ENCODE results near the gene PRKCG.
A peak's percentile ranks its signal among the peaks of the same experiment; 100 is the strongest.

The PRKCG gene

GRCh38 chr19:53881482-53882390 lies at the start of gene PRKCG:
Gene PRKCG, plus strand, starts transcription at chr19:53882197. Its CDS starts 298 bp downstream, at chr19:53882495.
- 0 out of 2 replicates have a peak, but pooled peaks have one; percentile 38 for TF ChIP-seq ZBTB7A (IDR thresholded peaks at IDR 0.05; ENCODE audit: low read depth)
- no peak for TF ChIP-seq TCF12 (IDR thresholded peaks at IDR 0.05; ENCODE audit: low read depth)
- TF ChIP-seq RAD21 (IDR thresholded peaks at IDR 0.05; ENCODE audit: low read depth), result no peak
- TF ChIP-seq REST (IDR thresholded peaks at IDR 0.05; ENCODE audit: low read depth), result no peak

- TF ChIP-seq EGR1 (IDR thresholded peaks at IDR 0.05), result no peak
- no peak for TF ChIP-seq TCF12 (IDR thresholded peaks at IDR 0.05; ENCODE audit: low read depth)
- TF ChIP-seq TEAD4 (IDR thresholded peaks at IDR 0.05), result no peak
- TF ChIP-seq YY1 (IDR thresholded peaks at IDR 0.05; ENCODE audit: low read depth), result no peak
- no peak for TF ChIP-seq TAF1 (IDR thresholded peaks at IDR 0.05; ENCODE audit: low read depth)
- TF ChIP-seq CEBPB (IDR thresholded peaks at IDR 0.05), result no peak
- no peak for TF ChIP-seq NFIC (IDR thresholded peaks at IDR 0.05)
- no peak for TF ChIP-seq MAX (IDR thresholded peaks at IDR 0.05)
- TF ChIP-seq RAD21 (IDR thresholded peaks at IDR 0.05; ENCODE audit: low read depth), result no peak
Measured at GRCh38 chr19:53844849-53845246, 37.1 kb upstream of the PRKCG start.

- TF ChIP-seq TCF12 (IDR thresholded peaks at IDR 0.05; ENCODE audit: low read depth) (no peak), NFIC (IDR thresholded peaks at IDR 0.05) (no peak), RAD21 (IDR thresholded peaks at IDR 0.05; ENCODE audit: low read depth) (no peak), YY1 (IDR thresholded peaks at IDR 0.05; ENCODE audit: low read depth) (no peak)
Measured at GRCh38 chr19:53847555-53847954, 34.4 kb upstream of the PRKCG start.

- TF ChIP-seq MAX (IDR thresholded peaks at IDR 0.05), result no peak
- TF ChIP-seq FOXM1 (IDR thresholded peaks at IDR 0.05; ENCODE audit: borderline replicate concordance, low read depth), result no peak
- no peak for TF ChIP-seq USF1 (IDR thresholded peaks at IDR 0.05)
- TF ChIP-seq TEAD4 (IDR thresholded peaks at IDR 0.05), result no peak
- no peak for TF ChIP-seq RAD21 (IDR thresholded peaks at IDR 0.05; ENCODE audit: low read depth)
- no peak for TF ChIP-seq CREB1 (IDR thresholded peaks at IDR 0.05; ENCODE audit: low read depth)
- TF ChIP-seq TAF1 (IDR thresholded peaks at IDR 0.05; ENCODE audit: low read depth), result no peak
- no peak for TF ChIP-seq EGR1 (IDR thresholded peaks at IDR 0.05)
- TF ChIP-seq CEBPB (IDR thresholded peaks at IDR 0.05), result no peak
- TF ChIP-seq NFIC (IDR thresholded peaks at IDR 0.05), result no peak
- TF ChIP-seq REST (IDR thresholded peaks at IDR 0.05; ENCODE audit: low read depth), result no peak
- TF ChIP-seq YY1 (IDR thresholded peaks at IDR 0.05; ENCODE audit: low read depth), result no peak
- no peak for TF ChIP-seq ZBTB7A (IDR thresholded peaks at IDR 0.05; ENCODE audit: low read depth)
- TF ChIP-seq TCF12 (IDR thresholded peaks at IDR 0.05; ENCODE audit: low read depth), result no peak
- no peak for TF ChIP-seq EP300 (IDR thresholded peaks at IDR 0.05; ENCODE audit: borderline replicate concordance)
Measured at GRCh38 chr19:53849237-53849676, 32.7 kb upstream of the PRKCG start.

- no peak for TF ChIP-seq CREB1 (IDR thresholded peaks at IDR 0.05; ENCODE audit: low read depth)
- no peak for TF ChIP-seq TAF1 (IDR thresholded peaks at IDR 0.05; ENCODE audit: low read depth)
- no peak for TF ChIP-seq REST (IDR thresholded peaks at IDR 0.05; ENCODE audit: low read depth)
- no peak for TF ChIP-seq MAX (IDR thresholded peaks at IDR 0.05)
- no peak for TF ChIP-seq CEBPB (IDR thresholded peaks at IDR 0.05)
- no peak for TF ChIP-seq EP300 (IDR thresholded peaks at IDR 0.05; ENCODE audit: borderline replicate concordance)
- no peak for TF ChIP-seq YY1 (IDR thresholded peaks at IDR 0.05; ENCODE audit: low read depth)
- no peak for TF ChIP-seq NFIC (IDR thresholded peaks at IDR 0.05)
- no peak for TF ChIP-seq USF1 (IDR thresholded peaks at IDR 0.05)
- no peak for TF ChIP-seq TEAD4 (IDR thresholded peaks at IDR 0.05)
- TF ChIP-seq EGR1 (IDR thresholded peaks at IDR 0.05), result no peak
Measured at GRCh38 chr19:53853707-53854106, 28.3 kb upstream of the PRKCG start.

Data from Ishikawa (cell line).